GM19463 (cell line): ENCODE results near the gene S1PR2.
"Not testable (repeated sequence)": the region's sequence is repeated elsewhere in the genome, so short reads cannot be mapped to it uniquely, and the experiment has no call there.

Experiments
- ATAC-seq: cut with Tn5 transposase; IDR thresholded peaks from one replicate; pipeline ENCODE4 v1.9.1; 2021; ENCODE audit warnings: mild to moderate bottlenecking, moderate library complexity; ENCODE audit not compliant: unreplicated experiment

S1PR2 gene

GRCh38 chr19:10192922-10193321 lies 38.2 kb downstream of the S1PR2 start:
- no peak for ATAC-seq

GRCh38 chr19:10191347-10191746 lies 39.8 kb downstream of the S1PR2 start:
- ATAC-seq = no peak

GRCh38 chr19:10190026-10190425 lies 41.1 kb downstream of the S1PR2 start:
- ATAC-seq = no peak

GRCh38 chr19:10189616-10190015 lies 41.5 kb downstream of the S1PR2 start:
- ATAC-seq = no peak

GRCh38 chr19:10187315-10187714 lies 43.8 kb downstream of the S1PR2 start:
- ATAC-seq = no peak

- no peak for ATAC-seq
Observed at GRCh38 chr19:10184636-10185035, 46.5 kb downstream of the S1PR2 start.

- ATAC-seq = no peak
Observed at GRCh38 chr19:10183926-10184325, 47.2 kb downstream of the S1PR2 start.

- ATAC-seq = no peak
Observed at GRCh38 chr19:10182847-10183246, 48.3 kb downstream of the S1PR2 start.

GRCh38 chr19:10182076-10182475 lies 49.1 kb downstream of the S1PR2 start:
- ATAC-seq = no peak

GRCh38 chr19:10180459-10180858 lies 50.7 kb downstream of the S1PR2 start:
- no peak for ATAC-seq

- ATAC-seq = not testable (repeated sequence)
Observed at GRCh38 chr19:10180024-10180423, 51.1 kb downstream of the S1PR2 start.

- ATAC-seq = no peak
Observed at GRCh38 chr19:10173527-10173926, 57.6 kb downstream of the S1PR2 start.
